Keratinocyte (primary cell): ENCODE measurements around the gene EMC10. TPM values are rescaled to one million over a fixed set of nuclear protein-coding genes. Genes with fewer than 3 reads are reported as not detected.

Source experiments
- DNase-seq: peaks from one replicate; pipeline ENCODE4 v3.0.0-alpha.2; 2011; ENCODE audit warnings: low read depth, missing footprints, low spot score
- FAIRE-seq: peaks from 2 replicates; lab custom pipeline; 2011; peaks lifted over from hg19 to GRCh38; lab: Jason Lieb, UNC
- H2AFZ ChIP-seq: 2 replicates; pipeline ENCODE4 v1.6.0; 2012; ENCODE audit warnings: low read length, control low read depth, inconsistent platforms; ENCODE audit not compliant: control insufficient read depth
- H3K27ac ChIP-seq: 2 replicates; pipeline ENCODE4 v1.5.1; 2011; ENCODE audit warnings: low read length; ENCODE audit not compliant: control insufficient read depth, insufficient read depth
- H3K27me3 ChIP-seq: 3 replicates; pipeline ENCODE4 v1.6.0; 2011; ENCODE audit warnings: low read length; ENCODE audit not compliant: control insufficient read depth, insufficient read depth; ENCODE audit errors: extremely low read depth
- H3K36me3 ChIP-seq, 2 experiments: 2 replicates in 1 of 2; 3 replicates in 1 of 2; pipeline ENCODE4 v1.5.1; 2011; ENCODE audit warnings: low read length in 2 of 2, mild to moderate bottlenecking in 1 of 2; ENCODE audit not compliant: control insufficient read depth in 2 of 2, insufficient read depth in 2 of 2; ENCODE audit errors: extremely low read depth in 1 of 2
- H3K4me1 ChIP-seq: 3 replicates; pipeline ENCODE4 v1.5.1; 2011; ENCODE audit warnings: low read length; ENCODE audit not compliant: control insufficient read depth, insufficient read depth; ENCODE audit errors: extremely low read depth
- H3K4me2 ChIP-seq: 3 replicates; pipeline ENCODE4 v1.6.0; 2011; ENCODE audit warnings: low read depth, low read length; ENCODE audit not compliant: control insufficient read depth, insufficient read depth; ENCODE audit errors: extremely low read depth
- H3K4me3 ChIP-seq, 3 experiments: fragments of 200-600 bp in 1 of 3; sonication (generic) in 1 of 3; 2 replicates in 2 of 3; 3 replicates in 1 of 3; pipeline ENCODE4 v1.5.1; 2011 to 2016; ENCODE audit warnings: low read length in 3 of 3, mild to moderate bottlenecking in 3 of 3, control low read depth in 2 of 3, inconsistent platforms in 1 of 3, low read depth in 1 of 3, mixed read lengths in 1 of 3, mixed run types in 1 of 3, moderate library complexity in 1 of 3; ENCODE audit not compliant: control insufficient read depth in 2 of 3, insufficient read depth in 2 of 3; ENCODE audit errors: extremely low read depth in 1 of 3
- H3K79me2 ChIP-seq: 2 replicates; pipeline ENCODE4 v1.6.0; 2012; ENCODE audit warnings: low read length; ENCODE audit not compliant: control insufficient read depth, insufficient read depth
- H3K9ac ChIP-seq: 3 replicates; pipeline ENCODE4 v1.6.0; 2011; ENCODE audit warnings: low read length; ENCODE audit not compliant: control insufficient read depth, insufficient read depth; ENCODE audit errors: extremely low read depth
- H3K9me1 ChIP-seq: 3 replicates; pipeline ENCODE4 v1.6.0; 2011; ENCODE audit warnings: low read length; ENCODE audit not compliant: control insufficient read depth, insufficient read depth; ENCODE audit errors: extremely low read depth
- H3K9me3 ChIP-seq: 2 replicates; pipeline ENCODE4 v1.5.1; 2012; ENCODE audit warnings: low read depth, low read length; ENCODE audit not compliant: control insufficient read depth
- H4K20me1 ChIP-seq: 3 replicates; pipeline ENCODE4 v1.6.0; 2011; ENCODE audit warnings: low read length; ENCODE audit not compliant: control insufficient read depth, insufficient read depth; ENCODE audit errors: extremely low read depth
- CTCF ChIP-seq, 3 experiments: IDR thresholded peaks in 1 of 3; conservative IDR thresholded peaks in 1 of 3; optimal IDR thresholded peaks in 1 of 3; 2 replicates in 2 of 3; 3 replicates in 1 of 3; pipeline versions ENCODE3 to v1.5.1; 2011; ENCODE audit warnings: low read length in 3 of 3, mild to moderate bottlenecking in 3 of 3, moderate library complexity in 2 of 3, control low read depth in 1 of 3, inconsistent platforms in 1 of 3; ENCODE audit not compliant: insufficient read depth in 2 of 3; ENCODE audit errors: extremely low read depth in 1 of 3
- EZH2 ChIP-seq: IDR thresholded peaks from one replicate; pipeline ENCODE4 v1.6.1; 2012; ENCODE audit warnings: inconsistent platforms, mild to moderate bottlenecking, low read length, moderate library complexity
- dilution Hi-C: fragments of 300-500 bp; cut with MboI; formaldehyde crosslinking; loops from one replicate; pipeline ENCODE4 v1.7.0; 2020; ENCODE audit warnings: low sequenced_read_pairs; ENCODE audit not compliant: extremely low pct_ligation_motif_present
- polyA plus RNA-seq, 5 experiments: library from polyadenylated mRNA; depleted of rRNA in 3 of 5; stranded (reverse) in 3 of 5; stranded (forward) in 1 of 5; unstranded in 1 of 5; fragments of >200 nt; gene quantifications; 1 replicate in 1 of 5; 2 replicates in 3 of 5; 3 replicates in 1 of 5; pipeline versions ENCODE4 v1.2.1 to v1.2.3, GENCODE V29; 2011 to 2012; ENCODE audit warnings: missing spikeins in 2 of 5, low read depth in 1 of 5, low replicate concordance in 1 of 5

The EMC10 gene
- polyA plus RNA-seq, 1 donor (not counting 4 experiments of a cell fraction or from before 2014, with no cell fraction given), result 26.7 TPM

DNA sequence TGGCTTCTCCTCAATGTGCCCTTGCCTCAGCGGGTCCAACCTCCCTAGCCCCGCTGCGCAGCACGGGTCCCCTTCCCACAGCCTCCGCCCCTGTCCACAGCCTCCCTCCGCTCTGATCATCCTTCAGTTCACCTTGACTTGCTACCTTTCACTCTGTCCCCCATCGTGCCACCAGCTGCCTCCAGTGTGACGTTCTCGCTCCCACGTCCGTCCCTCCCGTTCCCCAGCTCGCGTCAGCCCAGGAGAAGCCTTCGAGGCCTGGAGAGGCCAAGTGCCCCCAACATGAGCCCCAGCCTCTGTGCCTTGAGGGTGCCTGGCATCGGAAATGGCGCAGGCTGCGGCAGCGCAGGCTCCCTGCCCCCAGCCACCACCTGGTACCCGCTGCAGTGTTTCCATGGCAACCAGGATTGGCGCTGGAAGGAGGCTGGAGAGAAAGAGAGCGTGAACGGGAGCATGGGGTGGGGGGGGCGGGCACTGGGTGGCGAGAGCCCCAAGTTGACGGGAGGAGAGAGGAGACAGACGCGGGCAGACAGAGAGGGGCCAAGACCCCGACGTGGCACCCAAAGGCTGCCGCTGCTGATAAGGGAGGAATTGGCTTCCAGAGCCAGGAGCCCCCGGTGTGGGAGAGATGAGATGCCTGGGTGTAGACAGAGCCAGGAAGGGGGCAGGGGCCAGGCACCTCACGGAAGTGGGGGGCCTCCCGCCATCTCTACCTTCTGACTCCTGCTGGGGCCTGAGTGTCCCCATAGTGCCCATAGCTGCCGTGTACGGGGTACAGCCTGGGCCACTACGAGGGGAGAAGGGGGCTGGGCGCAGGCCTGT, 38.2 kb downstream of the EMC10 start:
- dilution Hi-C loops, result no loop called here
- Histone ChIP-seq H3K79me2 (peaks cover 5% of the 10 kb centered on the region), H3K9me1 (no peaks in the 10 kb centered on the region), H3K27ac (no peak overlapping the region), H2AFZ (no peak overlapping the region), H3K27me3 (peaks cover 8% of the 10 kb centered on the region), H3K9ac (no peak overlapping the region), H3K4me1 (peaks cover 4% of the 10 kb centered on the region), H3K4me2 (no peak overlapping the region), H3K36me3 (no peaks in the 10 kb centered on the region), H3K4me3 (no peak overlapping the region), H3K9me3 (no peaks in the 10 kb centered on the region), H4K20me1 (no peaks in the 10 kb centered on the region)
- TF ChIP-seq EZH2 (no peak), CTCF (optimal IDR thresholded peaks at IDR 0.05 in 1 of 3, IDR thresholded peaks at IDR 0.05 in 1 of 3, conservative IDR thresholded peaks at IDR 0.05 in 1 of 3; ENCODE audit: extremely low read depth in 1 of 3, insufficient read depth in 2 of 3, low read length in 3 of 3) (no peak)
- no peak for DNase-seq
- FAIRE-seq, result no peak

DNA sequence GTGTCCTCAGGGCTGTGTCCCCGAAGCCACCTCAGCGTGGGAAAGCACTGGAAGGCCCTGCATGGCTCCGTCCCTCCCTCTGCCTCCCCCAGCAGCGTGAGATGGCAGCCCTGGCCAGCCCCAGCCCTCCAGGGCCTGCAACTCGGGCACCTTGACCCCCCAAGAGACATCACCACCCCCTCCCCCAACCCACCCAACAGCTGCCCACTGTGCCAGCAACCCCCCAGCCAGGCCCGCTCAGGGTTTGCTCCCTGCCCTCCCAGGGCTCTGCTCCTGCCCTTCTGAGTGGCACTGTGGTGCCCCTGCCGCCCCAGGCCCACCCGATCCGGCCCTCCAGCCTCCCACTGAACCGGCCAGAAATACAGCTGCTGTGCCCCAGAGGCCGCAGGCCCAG, 38.9 kb downstream of the EMC10 start:
- dilution Hi-C loops, result no loop called here
- H3K4me2 ChIP-seq, result no peak overlapping the region
- FAIRE-seq (no peak), DNase-seq (no peak)
- no peaks in the 10 kb centered on the region for H4K20me1 ChIP-seq
- H3K4me3 ChIP-seq, result no peak overlapping the region
- H2AFZ ChIP-seq, result no peak overlapping the region
- H3K27me3 ChIP-seq, result peaks cover 8% of the 10 kb centered on the region
- H3K36me3 ChIP-seq, result no peaks in the 10 kb centered on the region
- H3K4me1 ChIP-seq, result peaks cover 2% of the 10 kb centered on the region
- H3K9me1 ChIP-seq, result no peaks in the 10 kb centered on the region
- no peak overlapping the region for H3K9ac ChIP-seq
- H3K27ac ChIP-seq, result no peak overlapping the region
- TF ChIP-seq EZH2, result no peak
- no peak for TF ChIP-seq CTCF (optimal IDR thresholded peaks at IDR 0.05 in 1 of 3, IDR thresholded peaks at IDR 0.05 in 1 of 3, conservative IDR thresholded peaks at IDR 0.05 in 1 of 3; ENCODE audit: extremely low read depth in 1 of 3, insufficient read depth in 2 of 3, low read length in 3 of 3)
- peaks cover 5% of the 10 kb centered on the region for H3K79me2 ChIP-seq
- no peaks in the 10 kb centered on the region for H3K9me3 ChIP-seq
